Activated CD8-positive, alpha-beta memory T cell treated with anti-CD3 and anti-CD28 coated beads for 48 hours (primary cell): ENCODE data around the gene HAS3.
"Not testable (repeated sequence)": the region's sequence is repeated elsewhere in the genome, so short reads cannot be mapped to it uniquely, and the experiment has no call there.

Source experiments
- DNase-seq, 3 experiments: peaks; one replicate each; pipeline ENCODE4 v3.0.0-alpha.2; 2020; ENCODE audit warnings: low read depth in 2 of 3, low spot score in 2 of 3

HAS3 gene

GRCh38 chr16:69115837-69116236 lies 10.4 kb downstream of the HAS3 start:
- DNase-seq, result no peak

- DNase-seq, result no peak
Observed at GRCh38 chr16:69116256-69116875, 10.9 kb downstream of the HAS3 start.

DNA sequence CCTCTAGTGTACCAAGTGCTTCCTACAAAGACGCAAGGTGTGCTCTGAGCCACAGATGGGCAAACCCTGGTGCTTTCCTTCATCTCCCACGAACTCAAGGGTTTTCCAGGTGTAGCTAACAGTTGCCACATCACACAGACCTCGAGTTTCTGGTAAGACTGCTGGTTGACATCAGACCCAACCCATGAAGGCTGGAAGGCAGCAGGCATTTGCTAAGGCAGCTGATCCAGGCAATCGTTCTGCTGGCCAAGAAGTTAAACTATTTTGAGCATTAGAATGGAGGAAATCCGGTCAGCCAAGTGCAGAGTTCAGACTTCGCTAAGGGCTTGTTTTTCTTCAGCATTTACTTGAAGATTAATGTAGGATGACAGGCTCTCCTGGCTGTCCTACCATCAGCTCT lies 11.5 kb downstream of the HAS3 start:
- no peak for DNase-seq

- DNase-seq, result no peak
Observed at GRCh38 chr16:69118468-69118867, 13.0 kb downstream of the HAS3 start.

- no peak for DNase-seq
Observed at GRCh38 chr16:69118994-69119393, 13.5 kb downstream of the HAS3 start.

- DNase-seq, result no peak
Observed at GRCh38 chr16:69119536-69119935, 14.1 kb downstream of the HAS3 start.

- DNase-seq, result no peak
Observed at GRCh38 chr16:69120096-69120664, 14.7 kb downstream of the HAS3 start.

GRCh38 chr16:69123910-69124309 lies 18.5 kb downstream of the HAS3 start:
- DNase-seq, result no peak

DNA sequence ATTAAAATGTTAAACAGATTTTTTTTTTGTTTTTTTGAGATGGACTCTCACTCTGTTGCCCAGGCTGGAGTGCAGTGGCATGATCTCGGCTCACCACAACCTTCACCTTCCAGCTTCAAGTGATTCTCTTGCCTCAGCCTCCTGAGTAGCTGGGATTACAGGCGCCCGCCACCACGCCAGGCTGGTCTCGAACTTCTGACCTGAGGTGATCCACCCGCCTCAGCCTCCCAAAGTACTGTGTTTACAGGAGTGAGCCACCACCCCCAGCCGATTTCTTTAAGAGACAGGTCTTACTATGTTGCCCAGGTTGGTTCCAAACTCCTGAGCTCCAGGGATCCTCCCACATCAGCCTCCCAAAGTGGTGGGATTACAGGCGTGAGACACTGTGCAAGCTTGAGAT lies 19.0 kb downstream of the HAS3 start:
- DNase-seq, result not testable (repeated sequence)

DNA sequence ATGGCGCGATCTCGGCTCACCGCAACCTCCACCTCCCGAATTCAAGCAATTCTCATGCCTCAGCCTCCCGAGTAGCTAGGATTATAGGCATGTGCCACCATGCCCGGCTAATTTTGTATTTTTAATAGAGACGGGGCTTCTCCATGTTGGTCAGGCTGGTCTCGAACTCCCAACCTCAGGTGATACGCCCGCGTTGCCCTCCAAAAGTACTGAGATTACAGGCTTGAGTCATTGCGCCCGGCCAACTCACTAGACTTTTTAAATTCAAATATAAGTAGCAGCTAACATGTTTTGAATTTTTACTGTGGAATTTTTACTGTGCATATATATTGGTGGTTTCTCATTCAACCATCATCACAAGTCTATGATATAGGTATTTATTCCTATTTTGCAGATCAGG lies 19.5 kb downstream of the HAS3 start:
- not testable (repeated sequence) for DNase-seq

DNA sequence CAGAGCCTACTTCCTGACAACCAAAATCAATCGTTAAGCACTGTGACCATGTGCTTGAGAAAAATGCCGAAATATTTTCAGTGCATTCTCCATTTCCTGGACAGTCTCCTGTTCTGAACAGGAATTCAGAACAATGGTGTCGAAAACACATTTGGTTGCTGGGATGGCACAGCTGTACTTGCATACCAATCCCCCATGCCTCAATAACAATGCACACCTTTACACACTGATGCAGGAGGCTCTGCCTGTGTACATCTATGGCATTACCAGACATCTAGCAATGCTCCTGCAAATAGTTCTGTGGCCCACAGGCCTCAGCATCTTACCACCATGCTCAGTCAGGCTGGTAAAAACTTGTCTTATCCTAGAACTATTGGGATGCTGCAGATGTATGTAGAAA lies 20.8 kb downstream of the HAS3 start:
- DNase-seq, result no peak

DNA sequence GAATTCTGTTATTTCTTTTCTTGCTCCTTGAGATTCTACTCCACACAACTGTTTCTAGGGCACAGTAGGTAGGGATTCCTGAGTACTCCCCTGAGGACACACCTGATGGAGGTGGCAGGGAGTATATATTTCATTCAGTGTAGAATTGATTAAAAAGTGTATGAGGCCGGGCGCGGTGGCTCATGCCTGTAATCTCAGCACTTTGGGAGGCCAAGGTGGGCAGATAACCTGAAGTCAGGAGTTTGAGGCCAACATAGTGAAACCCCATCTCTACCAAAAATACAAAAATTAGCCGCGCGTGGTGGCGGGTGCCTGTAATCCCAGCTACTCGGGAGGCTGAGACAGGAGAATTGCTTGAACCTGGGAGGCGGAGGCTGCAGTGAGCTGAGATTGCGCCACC lies 21.3 kb downstream of the HAS3 start:
- not testable (repeated sequence) for DNase-seq

DNA sequence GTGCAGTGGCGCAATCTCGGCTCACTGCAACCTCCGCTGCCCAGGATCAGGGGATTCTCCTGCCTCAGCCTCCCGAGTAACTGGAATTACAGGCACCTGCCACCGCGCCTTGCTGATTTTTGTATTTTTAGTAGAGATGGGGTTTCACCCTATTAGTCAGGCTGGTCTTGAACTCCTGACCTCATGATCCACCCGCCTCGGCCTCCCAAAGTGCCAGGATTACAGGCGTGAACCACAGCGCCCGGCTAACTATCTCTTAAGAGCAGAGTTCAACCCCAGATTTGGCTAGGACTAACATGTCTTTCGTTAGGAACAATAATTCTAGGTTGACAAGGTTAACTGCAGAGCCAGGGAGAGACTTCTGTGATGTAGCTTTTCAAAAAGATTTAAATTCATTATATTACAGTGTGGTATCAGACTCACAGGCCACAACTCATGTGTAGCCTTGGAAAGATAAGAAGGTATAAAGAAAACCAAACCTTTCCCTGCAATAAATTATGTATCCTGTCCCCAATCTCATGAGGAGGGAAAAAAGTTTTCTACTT lies 22.6 kb downstream of the HAS3 start:
- no peak for DNase-seq

DNA sequence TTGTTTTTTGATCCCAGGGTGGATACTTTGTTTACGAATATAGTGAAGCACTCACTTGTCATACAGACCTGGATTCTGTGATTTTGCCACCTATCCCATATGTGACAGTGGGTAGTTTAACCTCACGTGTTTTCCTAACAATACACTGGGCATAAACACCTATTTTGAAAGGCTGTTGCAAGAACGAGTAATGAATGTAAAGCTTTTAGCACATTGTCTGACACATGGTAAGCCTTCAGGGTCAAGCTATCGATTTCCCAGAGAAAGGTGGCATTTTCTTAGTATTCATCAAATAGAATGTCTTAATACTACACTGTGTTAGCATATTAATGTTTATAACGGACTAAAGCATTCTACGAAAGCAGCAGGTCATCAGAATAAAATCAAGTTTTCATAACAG lies 25.0 kb downstream of the HAS3 start:
- no peak for DNase-seq

GRCh38 chr16:69131167-69131838 lies 25.9 kb downstream of the HAS3 start:
- DNase-seq, result no peak

DNA sequence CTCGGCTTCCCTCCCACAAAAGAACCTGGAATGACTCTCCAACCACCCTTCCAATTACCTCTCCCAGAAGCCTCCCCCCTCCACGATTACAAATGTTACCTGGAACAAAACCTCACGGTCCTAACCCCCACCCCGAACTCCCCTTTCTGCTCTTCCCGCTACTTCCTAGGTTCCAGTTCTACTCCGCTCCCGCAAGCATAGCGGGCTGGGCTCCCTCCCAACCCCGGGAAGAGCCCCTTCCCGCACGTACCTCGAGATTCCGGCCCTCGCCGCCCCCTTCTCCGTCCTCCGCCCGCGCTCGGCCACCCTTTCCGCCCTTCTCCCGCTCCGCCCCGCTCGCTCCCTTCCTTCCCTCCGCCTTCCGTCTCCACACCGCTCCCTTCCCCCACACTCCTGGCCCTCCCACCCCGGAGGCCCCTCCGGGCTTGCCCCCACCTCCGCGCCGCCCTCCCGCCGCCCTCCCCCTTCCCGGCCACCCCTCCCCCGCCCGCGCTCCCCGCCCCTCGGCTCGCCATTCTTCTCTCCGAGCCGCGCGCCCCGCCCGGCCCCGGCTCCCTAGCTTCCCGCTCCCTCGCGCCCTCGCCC lies 26.5 kb downstream of the HAS3 start:
- peak in 2 of 3 experiments; percentile 49 to 54 for DNase-seq

- peak; percentile 73 to 76 (median 73) for DNase-seq
Observed at GRCh38 chr16:69132424-69133252, 27.2 kb downstream of the HAS3 start, which contains the start of the genes CHTF8 and UTP4. CHTF8 (minus strand) TSS chr16:69132588; CDS start chr16:69121458, 11,130 bp downstream. UTP4 (plus strand) TSS chr16:69132649; CDS start chr16:69133460, 811 bp downstream.

- DNase-seq, result no peak
Observed at GRCh38 chr16:69133373-69133954, 28.0 kb downstream of the HAS3 start.

GRCh38 chr16:69138608-69139007 lies 33.2 kb downstream of the HAS3 start:
- DNase-seq, result no peak

GRCh38 chr16:69139464-69139863 lies 34.0 kb downstream of the HAS3 start:
- not testable (repeated sequence) for DNase-seq
